Measurements from ENCODE around the gene LRIG2. TPM values are rescaled to one million over a fixed set of nuclear protein-coding genes. Genes with fewer than 3 reads are reported as not detected.

LRIG2 gene
- total RNA-seq, 1 donor from 2014 or later, result 6.3 TPM

- peaks cover 18% of the 10 kb centered on the region for H3K4me1 ChIP-seq
- intact Hi-C loops (cut with micrococcal nuclease), result no loop called here
- DNase-seq, result no peak
- no peak for TF ChIP-seq CTCF (IDR thresholded peaks at IDR 0.05; ENCODE audit: borderline replicate concordance)
- H3K9me3 ChIP-seq (replicated peaks), result no peaks in the 10 kb centered on the region
- peaks cover 97% of the 10 kb centered on the region for H3K36me3 ChIP-seq
- no peak overlapping the region for H3K4me3 ChIP-seq
- no peak overlapping the region for H3K27ac ChIP-seq (replicated peaks)
- no peaks in the 10 kb centered on the region for H3K27me3 ChIP-seq (ENCODE audit: low read depth)
Observed at GRCh38 chr1:113101588-113101987, 28.6 kb downstream of the LRIG2 start.

GRCh38 chr1:113103048-113103447 is 30.1 kb downstream of the LRIG2 start:
- Histone ChIP-seq H3K36me3 (peaks cover 97% of the 10 kb centered on the region), H3K9me3 (replicated peaks) (no peaks in the 10 kb centered on the region), H3K4me1 (peaks cover 4% of the 10 kb centered on the region), H3K27ac (replicated peaks) (no peak overlapping the region), H3K27me3 (ENCODE audit: low read depth) (no peaks in the 10 kb centered on the region), H3K4me3 (no peak overlapping the region)
- intact Hi-C loops (cut with micrococcal nuclease), result no loop called here
- TF ChIP-seq CTCF (IDR thresholded peaks at IDR 0.05; ENCODE audit: borderline replicate concordance), result no peak
- DNase-seq, result no peak

GRCh38 chr1:113103977-113104376 is 31.0 kb downstream of the LRIG2 start:
- Histone ChIP-seq H3K9me3 (replicated peaks) (no peaks in the 10 kb centered on the region), H3K36me3 (peaks cover 97% of the 10 kb centered on the region), H3K27ac (replicated peaks) (no peak overlapping the region), H3K27me3 (ENCODE audit: low read depth) (no peaks in the 10 kb centered on the region), H3K4me3 (no peak overlapping the region), H3K4me1 (no peaks in the 10 kb centered on the region)
- intact Hi-C loops (cut with micrococcal nuclease), result no loop called here
- DNase-seq, result no peak
- TF ChIP-seq CTCF (IDR thresholded peaks at IDR 0.05; ENCODE audit: borderline replicate concordance), result no peak

- Histone ChIP-seq H3K4me3 (no peak overlapping the region), H3K4me1 (no peaks in the 10 kb centered on the region), H3K9me3 (replicated peaks) (no peaks in the 10 kb centered on the region), H3K27me3 (ENCODE audit: low read depth) (no peaks in the 10 kb centered on the region), H3K36me3 (peaks cover 97% of the 10 kb centered on the region), H3K27ac (replicated peaks) (no peak overlapping the region)
- no peak for DNase-seq
- TF ChIP-seq CTCF (IDR thresholded peaks at IDR 0.05; ENCODE audit: borderline replicate concordance), result no peak
- intact Hi-C loops (cut with micrococcal nuclease), result no loop called here
Observed at GRCh38 chr1:113106910-113107309, 33.9 kb downstream of the LRIG2 start.

GRCh38 chr1:113109908-113110554 is 37.0 kb downstream of the LRIG2 start:
- Histone ChIP-seq H3K4me1 (no peaks in the 10 kb centered on the region), H3K9me3 (replicated peaks) (no peaks in the 10 kb centered on the region), H3K27me3 (ENCODE audit: low read depth) (no peaks in the 10 kb centered on the region), H3K36me3 (peaks cover 100% of the 10 kb centered on the region), H3K4me3 (no peak overlapping the region), H3K27ac (replicated peaks) (no peak overlapping the region)
- no peak for DNase-seq
- intact Hi-C loops (cut with micrococcal nuclease), result no loop called here
- peak; percentile 33 for TF ChIP-seq CTCF (IDR thresholded peaks at IDR 0.05; ENCODE audit: borderline replicate concordance)

Measured in left ventricle myocardium inferior (tissue), 1 donor.